Measurements from ENCODE around the gene MORF4L1.
A peak's percentile ranks its signal among the peaks of the same experiment; 100 is the strongest.
"Not testable (repeated sequence)": the region's sequence is repeated elsewhere in the genome, so short reads cannot be mapped to it uniquely, and the experiment has no call there.

The MORF4L1 gene, protein sequence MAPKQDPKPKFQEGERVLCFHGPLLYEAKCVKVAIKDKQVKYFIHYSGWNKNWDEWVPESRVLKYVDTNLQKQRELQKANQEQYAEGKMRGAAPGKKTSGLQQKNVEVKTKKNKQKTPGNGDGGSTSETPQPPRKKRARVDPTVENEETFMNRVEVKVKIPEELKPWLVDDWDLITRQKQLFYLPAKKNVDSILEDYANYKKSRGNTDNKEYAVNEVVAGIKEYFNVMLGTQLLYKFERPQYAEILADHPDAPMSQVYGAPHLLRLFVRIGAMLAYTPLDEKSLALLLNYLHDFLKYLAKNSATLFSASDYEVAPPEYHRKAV

DNA sequence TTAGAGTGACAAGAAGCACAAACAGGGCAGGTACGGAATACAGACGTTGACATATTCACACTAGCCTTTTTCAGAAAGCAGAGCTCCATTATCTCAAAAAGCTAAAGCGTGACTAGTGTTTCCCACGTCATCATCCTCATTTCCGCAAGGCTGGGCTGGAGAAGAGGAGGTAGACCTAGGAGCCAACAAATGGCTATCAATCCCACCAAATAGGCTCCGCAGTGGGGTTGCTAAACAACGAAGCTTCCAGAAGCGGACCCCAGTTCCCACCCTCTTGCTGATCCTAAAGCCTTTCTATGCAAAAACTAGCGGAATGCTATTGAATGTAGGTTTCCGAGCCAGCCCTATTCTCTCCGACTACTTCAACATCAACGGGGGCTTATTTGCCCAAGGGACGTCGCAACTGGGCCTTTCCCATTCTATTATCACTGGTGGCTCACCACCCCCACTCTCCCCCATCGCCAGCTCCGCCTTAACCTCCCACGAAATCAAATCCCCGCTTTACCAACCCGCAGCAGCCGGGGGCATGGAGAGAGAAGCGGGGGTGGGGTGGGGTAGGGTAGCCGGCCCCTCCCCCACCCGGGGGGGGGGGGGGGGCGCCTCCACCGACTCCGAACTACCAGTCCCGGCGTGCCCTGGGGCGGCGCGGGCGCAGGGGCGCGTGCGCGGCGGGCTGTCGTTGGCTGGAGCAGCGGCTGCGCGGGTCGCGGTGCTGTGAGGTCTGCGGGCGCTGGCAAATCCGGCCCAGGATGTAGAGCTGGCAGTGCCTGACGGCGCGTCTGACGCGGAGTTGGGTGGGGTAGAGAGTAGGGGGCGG, at the start of gene MORF4L1:
Gene MORF4L1 (plus strand): TSS at position 736 of the 817 bp plus-strand sequence. CDS start 128 bp downstream, outside the sequence.
- peak; percentile 93 for DNase-seq (ENCODE audit: low read depth)

DNA sequence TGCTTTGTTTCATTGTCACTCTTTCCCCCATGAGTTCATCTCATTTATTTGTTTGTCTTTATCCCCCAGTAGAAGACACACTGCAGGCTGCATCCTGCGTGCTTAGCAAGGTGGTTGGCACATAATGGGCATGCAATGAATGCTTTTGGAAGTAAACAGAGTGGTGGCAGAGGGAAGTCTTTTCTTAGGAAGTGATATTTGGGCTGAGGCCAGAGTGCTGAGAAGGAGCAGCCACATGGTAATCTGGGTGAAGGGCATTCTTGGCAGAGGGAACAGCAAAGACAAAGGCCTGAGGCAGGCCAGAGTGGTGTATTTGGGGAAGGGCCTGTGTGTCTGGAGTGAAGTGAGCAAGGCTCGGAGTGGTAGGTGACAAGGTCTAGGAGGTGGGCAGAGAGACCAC, 43.8 kb upstream of the MORF4L1 start:
- DNase-seq (ENCODE audit: low read depth), result no peak

DNA sequence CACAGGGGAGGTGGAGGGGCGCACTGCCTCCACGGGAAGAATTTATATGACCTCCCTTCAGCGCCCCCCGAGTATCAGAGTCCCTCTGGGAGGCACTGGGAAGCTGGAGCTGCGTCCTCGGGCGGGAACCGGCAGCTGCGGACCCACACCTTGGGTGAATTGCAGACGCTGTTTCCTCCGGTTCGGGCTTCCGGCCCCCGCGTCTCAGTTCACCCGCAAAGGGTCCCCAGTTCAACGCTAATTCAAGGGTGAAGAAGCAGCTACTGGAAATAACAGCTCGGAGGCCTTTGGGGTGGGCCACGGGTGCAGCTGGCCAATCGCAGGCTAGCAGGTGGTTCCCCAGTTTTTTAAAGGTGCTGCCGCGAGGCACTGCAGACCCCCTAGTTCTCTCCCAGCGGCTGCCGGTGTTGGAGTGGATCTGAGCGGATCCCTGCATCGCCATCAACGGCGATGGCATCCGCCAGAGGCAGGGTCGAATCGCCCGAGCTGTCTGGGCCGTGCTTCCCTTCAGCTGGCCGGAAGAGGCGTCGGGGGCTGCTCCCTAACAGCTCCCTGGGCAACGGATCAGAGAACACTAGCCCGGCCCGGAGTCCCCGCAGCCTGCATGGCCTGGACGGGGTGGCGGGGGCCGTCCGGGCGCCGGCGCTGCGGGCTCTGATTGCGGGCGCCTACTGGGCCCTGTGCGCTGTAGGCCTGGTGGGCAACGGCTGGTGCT, 42.0 kb upstream of the MORF4L1 start:
- no peak for DNase-seq (ENCODE audit: low read depth)

DNA sequence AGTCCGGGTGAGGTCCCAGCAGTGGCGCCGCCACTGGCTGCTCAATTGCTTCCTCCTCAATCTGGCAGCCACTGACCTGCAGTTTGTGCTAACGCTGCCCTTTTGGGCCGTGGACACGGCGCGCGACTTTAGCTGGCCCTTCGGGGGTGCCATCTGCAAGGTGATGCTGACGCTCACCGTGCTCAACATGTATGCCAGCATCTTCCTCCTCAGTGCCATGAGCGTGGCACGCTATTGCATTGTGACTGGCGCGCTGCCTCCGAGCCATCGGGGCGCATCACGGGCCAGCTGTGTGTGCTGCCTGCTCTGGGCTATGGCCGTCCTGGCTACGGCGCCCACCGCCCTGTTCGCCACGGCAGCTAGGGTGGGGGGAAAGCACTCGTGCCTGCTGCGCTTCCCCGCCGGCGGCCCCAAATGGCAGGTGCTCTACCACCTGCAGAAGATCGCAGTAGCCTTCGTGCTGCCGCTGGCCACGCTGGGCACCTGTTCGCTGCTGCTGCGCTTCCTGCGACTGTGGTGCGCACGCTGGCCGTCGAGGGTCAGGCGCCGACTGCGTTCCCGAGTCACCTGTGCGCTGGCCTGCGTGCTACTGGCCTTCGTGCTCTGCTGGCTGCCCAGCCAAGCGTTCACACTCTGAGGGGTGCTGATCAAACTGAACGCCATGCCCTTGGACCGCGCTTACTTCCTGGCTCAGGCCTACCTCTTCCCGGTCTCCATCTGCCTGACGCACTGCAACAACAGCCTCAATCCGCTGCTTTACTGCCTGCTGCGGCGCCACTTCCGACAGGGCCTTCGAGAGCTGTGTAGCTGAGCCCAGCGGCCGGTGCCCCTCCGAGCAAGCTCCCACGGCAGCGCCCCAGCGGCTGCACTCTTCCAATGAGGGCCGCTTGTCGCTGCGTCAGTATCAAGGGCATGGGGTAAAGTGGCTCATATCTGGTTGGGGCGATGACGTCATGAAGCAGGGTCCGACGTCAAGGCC, 41.2 kb upstream of the MORF4L1 start:
- no peak for DNase-seq (ENCODE audit: low read depth)

DNA sequence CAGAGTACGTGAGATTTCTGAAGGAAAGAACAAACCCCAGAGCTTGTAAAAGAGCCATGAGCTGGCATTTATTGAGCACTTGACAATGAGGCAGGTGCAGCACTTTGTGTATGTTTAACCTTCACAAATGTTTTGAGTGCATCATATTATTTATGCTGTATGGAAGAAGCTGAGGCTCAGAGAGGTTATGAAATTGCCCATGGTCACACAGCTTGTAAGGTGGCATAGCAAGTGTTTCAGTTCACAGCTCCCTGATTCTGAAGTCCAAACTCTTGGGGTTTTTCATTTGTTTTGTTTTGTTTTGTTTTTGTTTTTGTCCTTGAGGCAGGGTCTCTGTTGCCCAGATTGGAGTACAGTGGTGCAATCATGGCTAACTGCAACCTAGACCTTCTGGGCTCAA, 36.4 kb upstream of the MORF4L1 start:
- no peak for DNase-seq (ENCODE audit: low read depth)

DNA sequence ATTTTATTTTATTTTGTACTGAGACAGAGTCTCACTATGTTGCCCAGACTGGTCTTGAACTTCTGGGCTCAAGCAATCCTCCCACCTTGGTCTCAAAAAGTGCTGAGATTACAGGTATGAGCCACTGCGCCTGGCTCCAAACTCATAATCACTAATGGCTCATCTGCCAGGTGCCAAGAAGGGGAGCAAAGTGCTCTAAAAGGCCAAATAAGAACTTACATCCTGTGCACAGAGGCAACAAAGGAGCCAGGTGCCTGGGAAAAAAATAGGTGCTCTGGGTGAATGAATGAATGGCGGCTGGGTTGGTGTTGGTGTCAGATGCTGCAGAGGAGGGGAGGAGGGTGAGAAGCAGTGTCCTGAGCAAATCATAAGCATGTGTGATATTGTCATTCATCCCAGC, 35.6 kb upstream of the MORF4L1 start:
- no peak for DNase-seq (ENCODE audit: low read depth)

DNA sequence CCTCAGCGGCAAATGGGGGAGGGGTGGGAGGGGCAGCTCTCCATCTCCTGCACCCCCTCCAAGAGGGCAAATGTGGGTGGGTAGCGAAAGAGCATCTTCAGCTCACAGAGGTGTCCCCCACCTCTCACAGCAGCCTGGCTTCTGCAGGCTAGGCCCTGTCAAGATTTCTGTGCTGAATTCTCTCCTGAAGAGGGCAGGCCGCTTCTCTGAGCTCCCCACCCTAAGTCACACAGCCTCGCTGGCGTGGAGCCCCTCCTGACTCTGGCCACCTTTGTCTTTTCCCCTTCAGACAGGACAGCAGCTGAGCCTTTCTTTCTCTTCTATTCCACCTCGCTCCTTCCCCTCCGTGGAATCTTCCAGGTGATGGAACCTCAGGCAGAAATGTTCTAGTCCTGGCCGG, 35.1 kb upstream of the MORF4L1 start:
- DNase-seq (ENCODE audit: low read depth), result no peak

DNA sequence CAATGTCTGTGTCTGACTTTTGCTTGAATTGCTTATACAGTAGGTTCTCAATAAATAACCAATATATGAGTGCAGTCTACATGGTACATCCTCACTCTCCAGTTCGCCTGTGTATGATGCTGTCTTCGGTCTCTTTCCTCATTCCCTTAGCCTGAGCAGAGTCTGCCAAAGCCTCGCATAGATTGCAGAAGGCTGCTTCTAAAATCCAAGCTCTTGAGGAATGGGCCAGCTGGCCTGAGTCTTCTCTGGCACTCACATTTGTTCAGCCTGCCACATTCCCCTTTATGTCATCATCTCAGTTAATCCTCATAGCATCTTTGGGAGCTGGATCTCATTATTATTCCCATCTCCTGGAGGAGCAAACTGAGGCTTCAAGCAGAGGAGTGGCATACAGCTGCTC, 34.2 kb upstream of the MORF4L1 start:
- DNase-seq (ENCODE audit: low read depth), result peak; percentile 19

DNA sequence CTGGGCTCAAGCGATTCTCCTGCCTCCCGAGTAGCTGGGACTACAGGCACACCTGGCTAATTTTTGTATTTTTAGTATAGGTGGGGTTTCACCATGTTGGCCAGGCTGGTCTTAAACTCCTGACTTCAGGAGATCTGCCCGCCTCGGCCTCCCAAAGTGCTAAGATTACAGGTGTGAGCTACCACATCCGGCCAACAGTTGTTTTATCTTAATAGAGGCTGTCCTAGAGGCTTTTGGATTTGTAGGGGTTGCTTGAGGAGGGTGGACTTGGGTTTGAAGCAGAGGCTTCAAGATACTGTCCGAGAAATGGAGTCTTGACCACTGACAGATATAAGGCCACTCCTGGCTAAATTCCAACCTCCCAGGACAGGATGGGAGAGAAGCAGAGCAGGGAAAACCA, 33.5 kb upstream of the MORF4L1 start:
- DNase-seq (ENCODE audit: low read depth), result not testable (repeated sequence)

DNA sequence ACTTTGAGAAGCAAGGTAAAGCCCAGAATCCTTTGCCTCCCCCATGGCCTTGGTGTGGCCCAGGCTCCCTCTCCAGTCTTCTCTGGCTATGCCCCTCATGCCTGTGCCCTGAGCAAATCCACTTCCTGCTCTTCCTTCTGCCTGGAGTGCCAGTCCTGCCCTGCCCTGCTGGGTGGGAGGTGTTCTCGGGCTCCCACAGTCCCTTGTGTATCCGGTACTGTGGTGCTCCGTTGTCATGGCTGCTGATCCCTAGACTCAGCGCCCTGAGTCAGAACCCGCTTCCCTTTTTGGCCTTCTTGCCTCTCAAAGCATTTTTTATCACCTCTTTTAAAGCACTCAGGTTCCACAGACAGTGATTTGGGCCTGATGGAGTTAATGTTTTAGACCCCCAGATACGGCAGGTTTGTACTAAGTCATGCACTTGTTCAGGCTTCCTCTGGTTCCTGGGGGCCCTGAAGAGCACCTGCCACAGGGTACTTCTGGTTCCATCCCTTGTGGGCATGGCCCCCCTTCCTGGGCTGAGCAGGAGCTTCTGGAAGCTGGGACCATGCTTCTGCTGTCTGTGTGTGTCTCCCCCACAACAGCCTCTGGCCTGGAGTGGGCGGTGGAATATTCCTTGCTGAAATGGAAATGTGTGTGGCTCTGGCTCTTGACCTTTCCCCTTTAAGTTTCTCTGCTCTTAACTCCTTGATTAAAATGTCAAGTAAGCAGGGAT, 31.9 kb upstream of the MORF4L1 start:
- peak; percentile 71 for DNase-seq (ENCODE audit: low read depth)

DNA sequence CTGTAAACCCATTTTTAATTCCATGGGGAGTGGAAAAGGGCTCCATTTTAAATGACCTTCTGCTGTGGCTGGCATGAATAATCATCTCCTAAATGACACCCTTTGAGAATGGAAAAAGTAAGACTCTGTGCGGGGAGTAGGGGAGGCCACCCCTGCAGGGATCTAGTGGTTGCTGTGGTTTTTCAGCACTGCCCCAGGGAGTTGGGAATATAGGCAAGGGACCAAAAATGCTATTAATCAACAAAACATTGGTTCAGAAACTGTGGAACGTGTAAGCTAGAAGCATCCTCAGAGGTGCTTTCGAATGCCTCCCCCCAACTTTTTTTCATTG, 31.3 kb upstream of the MORF4L1 start:
- DNase-seq (ENCODE audit: low read depth), result no peak

DNA sequence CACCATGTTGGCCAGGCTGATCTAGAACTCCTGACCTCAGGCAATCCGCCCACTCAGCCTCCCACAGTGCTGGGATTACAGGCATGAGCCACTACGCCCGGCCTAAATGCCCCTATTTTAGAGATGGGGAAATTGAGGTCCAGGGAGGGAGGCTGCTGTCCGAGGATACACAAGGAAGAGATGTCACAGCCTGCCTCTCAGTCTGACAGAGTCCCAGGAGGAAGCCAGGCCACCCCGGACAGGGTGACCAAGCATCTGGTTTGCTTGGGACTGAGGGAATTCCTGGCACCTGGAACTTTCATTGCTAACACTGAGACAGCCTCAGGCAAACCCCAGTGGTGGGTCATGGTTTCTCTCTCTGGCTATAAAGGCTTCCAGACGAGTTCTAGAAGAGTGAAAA, 30.8 kb upstream of the MORF4L1 start:
- DNase-seq (ENCODE audit: low read depth), result no peak

DNA sequence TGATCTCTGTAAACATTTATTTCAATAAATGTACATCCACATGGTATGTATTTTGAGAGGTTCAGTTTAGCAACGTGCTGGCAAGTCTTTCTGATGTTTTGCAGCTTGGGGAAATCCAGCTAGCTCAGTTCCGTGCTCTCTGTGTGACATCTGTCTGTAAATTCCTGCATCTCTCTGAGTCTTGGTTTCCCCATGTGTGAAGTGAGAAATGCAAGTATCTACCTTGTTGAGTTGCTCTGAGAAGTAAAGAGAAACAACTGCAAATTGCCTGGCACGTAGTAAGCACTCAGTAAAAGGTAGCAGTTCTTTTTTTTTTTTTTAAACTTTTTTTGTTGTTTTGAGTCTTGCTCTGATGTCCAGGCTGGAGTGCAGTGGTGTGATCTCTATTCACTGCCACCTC, 30.2 kb upstream of the MORF4L1 start:
- DNase-seq (ENCODE audit: low read depth), result no peak

DNA sequence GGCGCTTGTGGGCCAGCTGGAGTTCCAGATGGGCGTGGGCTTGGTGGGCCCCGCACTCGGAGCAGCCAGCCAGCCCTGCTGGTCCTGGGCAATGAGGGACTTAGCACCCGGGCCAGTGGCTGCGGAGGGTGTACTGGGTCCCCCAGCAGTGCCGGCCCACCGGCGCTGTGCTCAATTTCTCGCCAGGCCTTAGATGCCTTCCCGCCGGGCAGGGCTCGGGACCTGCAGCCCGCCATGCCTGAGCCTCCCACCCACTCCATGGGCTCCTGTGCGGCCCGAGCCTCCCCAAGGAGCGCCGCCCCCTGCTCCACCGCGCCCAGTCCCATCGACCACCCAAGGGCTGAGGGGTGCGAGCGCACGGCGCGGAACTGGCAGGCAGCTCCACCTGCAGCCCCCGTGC, 25.8 kb upstream of the MORF4L1 start:
- DNase-seq (ENCODE audit: low read depth), result not testable (repeated sequence)

DNA sequence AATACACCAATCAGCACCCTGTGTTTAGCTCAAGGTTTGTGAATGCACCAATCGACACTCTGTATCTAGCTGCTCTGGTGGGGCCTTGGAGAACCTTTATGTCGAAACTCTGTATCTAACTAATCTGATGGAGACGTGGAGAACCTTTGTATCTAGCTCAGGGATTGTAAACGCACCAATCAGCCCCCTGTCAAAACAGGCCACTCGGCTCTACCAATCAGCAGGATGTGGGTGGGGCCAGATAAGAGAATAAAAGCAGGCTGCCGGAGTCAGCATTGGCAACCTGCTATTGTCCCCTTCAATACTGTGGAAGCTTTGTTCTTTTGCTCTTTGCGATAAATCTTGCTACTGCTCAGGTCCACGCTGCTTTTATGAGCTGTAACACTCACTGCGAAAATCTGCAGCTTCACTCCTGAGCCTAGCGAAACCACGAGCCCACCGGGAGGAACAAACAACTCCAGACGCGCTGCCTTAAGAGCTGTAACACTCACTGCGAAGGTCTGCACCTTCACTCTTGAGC, 25.2 kb upstream of the MORF4L1 start:
- DNase-seq (ENCODE audit: low read depth), result not testable (repeated sequence)

DNA sequence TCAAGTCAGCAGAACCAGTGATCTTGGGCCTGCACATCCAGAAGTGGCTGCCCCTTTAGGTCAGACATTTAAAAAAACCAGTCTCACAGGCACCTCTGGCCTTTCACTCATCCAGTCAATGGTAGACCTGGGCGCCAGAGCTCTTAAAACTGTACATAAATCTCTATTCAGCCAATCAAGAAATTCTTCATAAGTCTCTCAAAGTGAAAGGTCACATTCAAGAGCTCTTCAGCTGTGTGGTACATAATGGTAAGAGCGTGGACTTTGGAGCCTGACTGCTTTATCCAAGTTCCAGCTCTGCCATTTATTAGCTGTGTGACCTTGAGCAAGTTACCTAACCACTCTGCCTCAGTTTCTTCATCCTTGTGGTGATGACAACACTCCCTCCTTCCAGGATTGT, 22.3 kb upstream of the MORF4L1 start:
- no peak for DNase-seq (ENCODE audit: low read depth)

DNA sequence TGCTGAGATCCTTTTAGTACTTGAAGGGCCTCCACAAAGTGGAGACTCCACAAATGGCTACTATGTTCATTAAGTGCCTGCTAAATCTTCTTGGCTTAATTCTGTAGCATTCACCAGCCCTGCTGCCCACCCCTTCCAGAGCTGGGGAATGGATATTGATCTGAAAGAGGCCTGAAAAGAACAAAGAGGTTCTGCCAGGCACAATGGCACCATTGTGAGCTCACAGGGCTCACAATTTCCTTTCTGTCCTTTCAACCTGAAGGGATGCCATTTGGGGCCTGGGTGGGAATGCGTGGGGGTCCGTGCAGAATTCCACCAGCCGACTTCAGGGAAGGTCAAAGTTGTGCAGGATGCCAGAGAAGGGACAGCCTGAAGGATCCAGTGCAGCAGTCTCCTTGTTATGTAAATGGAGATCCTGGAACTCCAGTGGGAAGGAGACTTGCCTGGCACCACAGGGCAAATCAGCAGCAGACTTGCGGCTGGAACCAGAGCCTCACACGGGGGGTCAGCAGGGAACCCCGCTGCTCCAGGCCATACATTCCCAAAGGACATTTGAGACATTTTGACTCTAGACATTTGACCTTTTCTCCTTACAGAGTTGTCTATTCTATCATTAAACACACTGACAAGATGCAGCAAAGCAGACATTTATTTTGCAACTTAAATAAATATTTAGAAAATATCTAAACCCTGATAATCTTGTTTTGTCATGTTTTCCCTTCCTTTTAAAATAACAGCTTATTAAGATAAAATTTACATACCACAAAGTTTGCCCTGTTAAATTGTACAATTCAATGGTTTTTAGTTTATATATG, 21.5 kb upstream of the MORF4L1 start:
- DNase-seq (ENCODE audit: low read depth), result no peak

DNA sequence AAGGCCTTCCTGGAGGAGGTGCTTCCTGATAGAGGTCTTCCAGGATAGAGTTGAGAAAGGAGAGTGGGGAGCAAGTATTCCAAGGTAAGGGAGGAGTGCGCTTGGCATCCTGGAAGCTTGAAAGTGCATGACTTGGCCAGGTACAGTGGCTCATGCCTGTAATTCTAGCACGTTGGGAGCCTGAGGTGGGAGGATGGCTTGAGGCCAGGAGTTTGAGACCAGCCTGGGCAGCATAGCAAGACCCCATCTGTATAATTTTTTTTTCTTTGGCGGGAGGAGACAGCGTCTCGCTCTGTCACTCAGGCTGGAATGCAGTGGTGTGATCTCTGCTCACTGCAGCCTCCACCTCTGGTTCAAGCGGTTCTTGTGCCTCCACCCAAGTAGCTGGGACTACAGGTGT, 19.2 kb upstream of the MORF4L1 start:
- DNase-seq (ENCODE audit: low read depth), result no peak

DNA sequence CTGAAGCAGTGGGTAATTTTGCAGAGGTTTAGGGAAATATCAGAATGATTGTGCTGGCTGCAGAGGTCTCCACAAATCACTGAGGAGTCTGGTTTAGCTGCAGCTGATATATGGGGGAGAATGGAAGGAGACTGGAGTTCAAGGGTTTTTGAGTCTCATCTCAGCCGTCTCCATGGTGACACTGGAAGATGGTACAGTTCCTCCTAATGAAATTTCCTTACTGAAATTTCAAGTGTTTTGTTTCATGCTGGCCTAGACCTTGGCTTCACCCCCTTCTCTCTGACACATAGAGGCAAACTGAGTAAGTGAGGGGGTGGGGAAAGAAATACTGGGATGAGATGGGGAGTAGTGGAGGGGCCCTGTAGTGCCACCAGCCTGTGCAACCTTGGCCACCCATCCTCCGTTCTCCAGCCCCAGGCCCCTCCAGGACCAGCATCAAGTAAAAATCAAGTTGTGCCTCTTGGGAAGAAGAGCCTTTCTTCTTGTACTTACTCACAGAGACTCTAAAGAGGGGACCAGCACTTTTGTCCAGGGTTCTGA, 17.8 kb upstream of the MORF4L1 start:
- DNase-seq (ENCODE audit: low read depth), result no peak

DNA sequence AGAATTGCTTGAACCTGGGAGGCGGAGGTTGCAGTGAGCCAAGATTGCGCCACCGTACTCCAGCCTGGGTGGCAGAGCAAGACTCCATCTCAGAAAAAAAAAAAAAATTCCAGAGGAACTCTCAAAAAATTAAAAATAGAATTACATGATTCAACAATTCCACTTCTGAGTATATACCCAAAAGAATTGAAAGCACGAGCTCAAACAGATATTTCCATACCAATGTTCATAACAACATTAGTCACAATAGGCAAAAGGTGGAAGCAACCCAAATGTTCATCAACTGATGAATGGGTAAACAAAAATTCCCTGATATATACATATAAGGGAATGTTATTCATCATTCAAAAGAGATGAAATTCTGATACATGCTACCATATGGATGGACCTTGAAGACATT, 16.9 kb upstream of the MORF4L1 start:
- peak; percentile 64 for DNase-seq (ENCODE audit: low read depth)
